Epithelial cell of esophagus (primary cell): ENCODE data around the gene NAB1.
A peak's percentile ranks its signal among the peaks of the same experiment; 100 is the strongest.
"Not testable (repeated sequence)": the region's sequence is repeated elsewhere in the genome, so short reads cannot be mapped to it uniquely, and the experiment has no call there.

Experiments used
- DNase-seq: peaks from one replicate; pipeline ENCODE4 v3.0.0; 2010; ENCODE audit warnings: low read depth
- H3K4me3 ChIP-seq: 2 replicates; pipeline ENCODE4 v1.5.1; 2011; ENCODE audit warnings: mild to moderate bottlenecking, low read length, control low read depth
- TF ChIP-seq, protein P1 (sequence below): IDR thresholded peaks from 2 replicates; pipeline ENCODE4 v1.5.1; 2011; ENCODE audit warnings: low read depth, mild to moderate bottlenecking, low read length, control low read depth, inconsistent platforms; ENCODE audit not compliant: insufficient read depth; ENCODE audit errors: missing control alignments

The NAB1 gene

DNA sequence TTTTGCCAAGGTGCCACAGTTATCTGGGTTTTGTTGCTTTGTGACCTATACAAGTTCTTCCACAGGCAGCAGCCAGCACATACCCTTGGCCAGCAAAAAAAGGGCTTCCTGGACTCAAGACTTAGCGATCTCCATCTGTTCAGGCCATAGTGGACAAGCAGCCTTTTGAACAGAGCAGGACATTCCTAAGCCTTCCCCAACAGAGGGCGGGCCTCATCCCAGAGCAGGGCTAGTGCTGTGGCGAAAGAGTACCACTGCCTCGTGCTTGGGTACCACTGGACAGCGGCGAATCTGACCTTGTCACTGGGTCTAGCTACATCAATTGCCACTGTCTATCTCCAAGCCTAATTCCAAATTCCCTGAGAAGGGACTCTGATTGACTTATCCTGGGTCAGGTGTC, 56.4 kb downstream of the NAB1 start:
- TF ChIP-seq, protein P1, sequence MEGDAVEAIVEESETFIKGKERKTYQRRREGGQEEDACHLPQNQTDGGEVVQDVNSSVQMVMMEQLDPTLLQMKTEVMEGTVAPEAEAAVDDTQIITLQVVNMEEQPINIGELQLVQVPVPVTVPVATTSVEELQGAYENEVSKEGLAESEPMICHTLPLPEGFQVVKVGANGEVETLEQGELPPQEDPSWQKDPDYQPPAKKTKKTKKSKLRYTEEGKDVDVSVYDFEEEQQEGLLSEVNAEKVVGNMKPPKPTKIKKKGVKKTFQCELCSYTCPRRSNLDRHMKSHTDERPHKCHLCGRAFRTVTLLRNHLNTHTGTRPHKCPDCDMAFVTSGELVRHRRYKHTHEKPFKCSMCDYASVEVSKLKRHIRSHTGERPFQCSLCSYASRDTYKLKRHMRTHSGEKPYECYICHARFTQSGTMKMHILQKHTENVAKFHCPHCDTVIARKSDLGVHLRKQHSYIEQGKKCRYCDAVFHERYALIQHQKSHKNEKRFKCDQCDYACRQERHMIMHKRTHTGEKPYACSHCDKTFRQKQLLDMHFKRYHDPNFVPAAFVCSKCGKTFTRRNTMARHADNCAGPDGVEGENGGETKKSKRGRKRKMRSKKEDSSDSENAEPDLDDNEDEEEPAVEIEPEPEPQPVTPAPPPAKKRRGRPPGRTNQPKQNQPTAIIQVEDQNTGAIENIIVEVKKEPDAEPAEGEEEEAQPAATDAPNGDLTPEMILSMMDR = no peak
- no peak for DNase-seq
- H3K4me3 ChIP-seq = no peak overlapping the region

DNA sequence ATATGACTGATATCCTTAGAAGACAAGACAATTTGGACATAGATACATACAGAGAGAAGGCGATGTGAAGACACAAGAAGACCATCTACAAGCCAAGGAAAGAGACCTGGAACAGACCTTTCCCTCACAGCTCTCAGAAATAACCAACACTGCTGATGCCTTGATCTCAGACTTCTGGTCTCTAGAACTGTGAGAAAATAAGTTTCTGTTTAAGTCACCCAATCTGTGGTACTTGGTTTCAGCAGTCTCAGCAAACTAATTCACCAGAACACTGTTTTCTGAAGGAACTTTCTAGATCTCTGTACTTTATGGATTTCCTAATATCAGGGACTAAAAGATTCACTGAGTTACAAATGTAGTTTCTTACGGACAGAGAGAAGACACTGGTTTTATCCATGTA, 58.8 kb downstream of the NAB1 start:
- no peak overlapping the region for H3K4me3 ChIP-seq
- DNase-seq = no peak
- TF ChIP-seq, protein P1 = no peak

DNA sequence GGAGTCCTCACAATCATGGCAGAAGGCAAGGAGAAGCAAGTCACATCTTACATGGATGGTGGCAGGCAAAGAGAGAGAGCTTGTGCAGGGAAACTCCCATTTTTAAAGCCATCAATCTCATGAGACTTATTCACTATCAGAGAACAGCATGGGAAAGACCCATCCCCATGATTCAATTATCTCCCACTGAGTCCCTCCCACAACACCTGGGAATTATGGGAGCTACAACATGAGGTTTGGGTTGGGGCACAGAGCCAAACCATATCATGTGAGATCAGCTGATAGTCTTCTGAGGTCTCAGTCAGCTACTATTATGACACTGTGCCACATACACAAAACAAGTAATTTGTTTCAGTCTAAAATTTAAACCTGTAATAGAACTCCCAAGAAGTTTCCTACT, 59.8 kb downstream of the NAB1 start:
- DNase-seq, H3K4me3 ChIP-seq: not testable (repeated sequence)

DNA sequence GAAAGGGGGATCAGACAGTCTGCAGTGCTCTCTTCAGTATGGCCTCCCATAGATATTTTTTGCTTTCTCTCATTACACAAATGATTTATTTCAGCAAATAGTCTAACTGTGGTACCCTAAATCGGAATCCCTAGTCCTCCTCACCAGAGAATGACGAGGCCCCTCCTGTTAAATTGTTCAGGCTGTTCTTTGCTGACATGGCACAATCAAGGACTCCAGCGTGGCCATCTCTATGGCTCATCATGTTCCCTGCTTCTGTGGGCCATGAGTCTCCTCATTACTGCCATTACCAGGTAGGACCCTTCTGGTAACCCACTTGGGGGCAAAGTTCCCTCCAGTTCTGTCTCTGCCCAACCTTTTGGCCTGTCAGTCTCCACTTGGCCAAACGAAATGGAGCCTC, 62.2 kb downstream of the NAB1 start:
- no peak overlapping the region for H3K4me3 ChIP-seq
- DNase-seq = no peak
- TF ChIP-seq, protein P1 = no peak

- no peak for DNase-seq
Observed at GRCh38 chr2:190713471-190713870, 64.6 kb downstream of the NAB1 start.

DNA sequence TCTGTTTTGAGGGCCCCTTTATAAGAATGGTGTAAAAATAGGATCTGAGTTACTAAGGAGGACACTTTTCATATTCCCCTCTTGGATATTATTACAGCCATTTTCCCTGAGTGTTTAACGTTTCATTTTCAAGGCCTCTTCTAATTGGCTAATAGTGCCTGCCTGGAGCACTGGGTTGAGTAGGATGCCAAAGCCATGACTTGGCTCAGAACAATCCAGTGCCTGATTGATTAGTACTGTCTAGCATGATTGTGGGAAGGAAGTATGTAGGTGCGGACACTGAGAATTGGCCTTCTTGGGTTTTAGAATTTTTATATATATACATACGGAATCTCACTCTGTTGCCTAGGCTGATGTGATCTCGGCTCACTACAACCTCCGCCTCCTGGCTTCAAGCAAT, 66.1 kb downstream of the NAB1 start:
- no peak overlapping the region for H3K4me3 ChIP-seq
- TF ChIP-seq, protein P1 = no peak
- DNase-seq = peak; percentile 59

More at GRCh38 chr2:190713471-190713870, 64.6 kb downstream of the NAB1 start:
- no peak overlapping the region for H3K4me3 ChIP-seq
- TF ChIP-seq, protein P1 = no peak

GRCh38 chr2:190716176-190716807, 67.4 kb downstream of the NAB1 start:
- TF ChIP-seq, protein P1 = no peak
- no peak for DNase-seq
- H3K4me3 ChIP-seq = no peak overlapping the region
